CD4-positive, alpha-beta memory T cell (primary cell): ENCODE results near the gene IP6K1. TPM values are rescaled to one million over a fixed set of nuclear protein-coding genes. Genes with fewer than 3 reads are reported as not detected.
A peak's percentile ranks its signal among the peaks of the same experiment; 100 is the strongest.
"Not testable (repeated sequence)": the region's sequence is repeated elsewhere in the genome, so short reads cannot be mapped to it uniquely, and the experiment has no call there.

Experiments used
- CTCF ChIA-PET: fragments of 350-600 bp; sonication (Branson Sonifier 250); formaldehyde crosslinking; loops from one replicate; lab custom pipeline; 2021; ENCODE audit warnings: inconsistent platforms; ENCODE audit not compliant: partially characterized antibody; lab: Charles Lee
- POLR2A ChIA-PET: fragments of 350-600 bp; sonication (Branson Sonifier 250); formaldehyde crosslinking; loops from one replicate; lab custom pipeline; 2021; ENCODE audit not compliant: partially characterized antibody; lab: Charles Lee
- DNase-seq, 5 donors: peaks; one replicate each; pipeline versions ENCODE4 v3.0.0 to v3.0.0-alpha.2; 2020 to 2022; ENCODE audit warnings: mixed read lengths in 1 of 5
- H3K27ac ChIP-seq: one replicate; pipeline ENCODE4 v1.7.0; 2013; ENCODE audit warnings: low read depth, low read length
- H3K27me3 ChIP-seq: 2 replicates; pipeline ENCODE4 v1.7.0; 2013; ENCODE audit warnings: mild to moderate bottlenecking, low read length, moderate library complexity; ENCODE audit not compliant: insufficient read depth
- H3K36me3 ChIP-seq: 2 replicates; pipeline ENCODE4 v1.7.0; 2013; ENCODE audit warnings: mild to moderate bottlenecking, low read length, moderate library complexity; ENCODE audit not compliant: insufficient read depth
- H3K4me1 ChIP-seq: 2 replicates; pipeline ENCODE4 v1.7.0; 2013; ENCODE audit warnings: mild to moderate bottlenecking, low read length, moderate library complexity; ENCODE audit not compliant: insufficient read depth
- H3K4me3 ChIP-seq, 2 donors: one replicate each; pipeline ENCODE4 v1.7.0; 2013; ENCODE audit warnings: low read length in 2 of 2, mild to moderate bottlenecking in 1 of 2
- H3K9me3 ChIP-seq, 2 donors: one replicate each; pipeline ENCODE4 v1.7.0; 2013; ENCODE audit warnings: low read length in 2 of 2, control low read depth in 1 of 2; ENCODE audit not compliant: control insufficient read depth in 1 of 2
- H3K27ac Mint-ChIP-seq, 7 donors: one replicate each; pipeline ENCODE4 v1.8.0; 2020 to 2021; ENCODE audit warnings: mixed read lengths in 7 of 7, mild to moderate bottlenecking in 6 of 7, inconsistent platforms in 3 of 7, moderate library complexity in 3 of 7
- H3K27me3 Mint-ChIP-seq, 2 donors: one replicate each; pipeline ENCODE4 v1.8.0; 2020 to 2021; ENCODE audit warnings: mixed read lengths in 2 of 2
- H3K36me3 Mint-ChIP-seq, 2 donors: one replicate each; pipeline ENCODE4 v1.8.0; 2020 to 2021; ENCODE audit warnings: mixed read lengths in 2 of 2, inconsistent platforms in 1 of 2, mild to moderate bottlenecking in 1 of 2
- H3K4me1 Mint-ChIP-seq, 4 donors: one replicate each; pipeline ENCODE4 v1.8.0; 2020 to 2021; ENCODE audit warnings: mixed read lengths in 4 of 4, mild to moderate bottlenecking in 1 of 4
- H3K4me3 Mint-ChIP-seq, 8 donors: one replicate each; pipeline ENCODE4 v1.8.0; 2020 to 2021; ENCODE audit warnings: mixed read lengths in 8 of 8, mild to moderate bottlenecking in 7 of 8, moderate library complexity in 6 of 8, inconsistent platforms in 3 of 8
- H3K9me3 Mint-ChIP-seq, 8 donors: one replicate each; pipeline ENCODE4 v1.8.0; 2020 to 2021; ENCODE audit warnings: mixed read lengths in 8 of 8, mild to moderate bottlenecking in 5 of 8, inconsistent platforms in 3 of 8, moderate library complexity in 1 of 8
- intact Hi-C: fragments of 100-400 bp; cut with micrococcal nuclease; formaldehyde crosslinking; loops from one replicate; pipeline ENCODE4 v1.15.1; 2023
- polyA plus RNA-seq, 2 donors: library from polyadenylated mRNA; unstranded; fragments of 300-500 nt; fragmentation: Illumina TruSeq; gene quantifications; one replicate each; pipeline ENCODE4 v1.2.3, GENCODE V29; 2021
- total RNA-seq, 2 experiments: library from RNA; stranded (reverse); gene quantifications; one replicate each; pipeline ENCODE4 v1.2.3, GENCODE V29; 2021

The IP6K1 gene
- total and polyA plus RNA-seq, 4 experiments from 2014 or later = 19.4 to 60.0 (median 44.4) TPM

DNA sequence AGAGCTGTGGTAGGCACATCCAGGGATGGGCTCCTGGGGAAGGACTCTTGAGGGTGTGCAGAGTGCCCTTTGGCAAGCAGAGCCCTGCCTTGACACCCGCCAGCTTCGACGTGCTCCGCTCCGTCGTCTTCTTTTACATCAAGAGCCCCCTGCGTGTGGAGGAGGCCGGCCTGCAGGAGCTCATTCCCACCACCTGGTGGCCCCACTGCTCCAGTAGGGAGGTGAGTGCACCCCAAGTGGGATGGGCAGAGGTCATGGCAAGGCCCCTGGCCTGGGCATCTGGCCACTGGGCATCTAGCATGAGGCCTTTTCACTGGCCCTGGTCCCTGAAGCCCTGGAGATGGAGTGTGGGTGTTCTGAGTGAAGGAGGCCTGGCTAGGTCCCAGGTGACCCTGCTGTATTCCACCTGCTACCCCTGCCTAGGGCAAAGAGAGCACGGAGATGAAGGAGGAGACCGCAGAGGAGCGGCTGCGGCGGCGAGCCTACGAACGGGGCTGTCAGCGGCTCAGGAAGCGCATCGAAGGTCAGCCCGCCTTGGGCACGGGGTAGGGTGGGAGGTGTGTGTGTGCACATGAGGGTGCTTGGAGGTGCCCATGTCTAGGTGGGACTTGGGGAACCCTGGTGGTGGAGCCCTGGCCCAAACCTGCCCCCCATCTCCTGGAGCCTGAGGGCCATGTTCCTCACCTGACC is 84.8 kb downstream of the IP6K1 start:
- H3K4me3 ChIP-seq = no peak overlapping the region
- CTCF ChIA-PET = interaction anchor here (0.8 to 4.3 kb wide), 3 partner anchors 71 to 525 kb away, joined by 3 to 23 read pairs (median 5); no protein-coding TSS in a partner anchor
- H3K27ac ChIP-seq = no peak overlapping the region
- H3K27ac Mint-ChIP-seq = no peak overlapping the region
- peak in 1 of 5 donors; percentile 17 for DNase-seq
- H3K9me3 ChIP-seq = no peaks in the 10 kb centered on the region
- peaks cover 0 to 9% (median 4%) of the 10 kb centered on the region in 4 donors for H3K4me1 Mint-ChIP-seq
- no peaks in the 10 kb centered on the region for H3K27me3 ChIP-seq
- no peak overlapping the region for H3K4me3 Mint-ChIP-seq
- no peaks in the 10 kb centered on the region for H3K9me3 Mint-ChIP-seq
- peaks cover 0 to 28% of the 10 kb centered on the region in 2 donors for H3K36me3 Mint-ChIP-seq
- no peaks in the 10 kb centered on the region for H3K27me3 Mint-ChIP-seq
- peaks cover 12% of the 10 kb centered on the region for H3K36me3 ChIP-seq
- intact Hi-C loops = no loop called here
- H3K4me1 ChIP-seq = no peaks in the 10 kb centered on the region
- POLR2A ChIA-PET = no interaction called here

DNA sequence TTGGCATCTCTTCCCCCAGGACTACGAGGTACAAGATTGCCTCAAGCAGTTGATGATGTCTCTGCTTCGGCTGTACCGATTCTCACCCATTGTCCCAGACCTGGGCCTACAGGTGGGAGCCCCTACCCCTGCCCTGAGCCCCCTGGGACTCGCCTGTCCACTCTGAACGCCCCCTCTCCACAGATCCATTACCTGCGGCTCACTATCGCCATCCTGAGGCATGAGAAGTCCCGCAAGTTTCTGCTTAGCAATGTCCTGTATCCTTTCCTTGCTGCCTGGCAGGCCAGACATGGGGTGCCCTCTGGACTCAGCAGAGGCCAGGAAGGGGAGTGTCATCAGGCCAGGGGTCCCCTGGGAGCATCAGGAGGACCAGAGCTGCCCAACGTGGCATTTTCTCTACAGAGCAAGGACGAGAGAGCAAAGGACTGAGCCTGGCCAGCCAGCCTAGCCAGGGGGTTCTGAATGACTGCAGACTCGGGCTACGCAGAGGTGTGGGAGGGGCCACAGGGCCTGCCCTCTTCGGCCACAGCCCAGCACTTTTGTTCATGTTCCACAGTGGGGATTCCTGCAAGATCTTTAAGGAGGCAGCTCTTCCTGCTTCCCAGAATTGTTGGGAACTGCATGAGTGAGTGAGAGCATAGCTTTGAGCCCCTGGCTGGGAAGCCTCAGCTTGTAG is 85.8 kb downstream of the IP6K1 start:
- CTCF ChIA-PET = interaction anchor here (0.8 to 4.3 kb wide), 3 partner anchors 72 to 526 kb away, joined by 3 to 23 read pairs (median 5); no protein-coding TSS in a partner anchor
- Histone ChIP-seq H3K9me3 (no peaks in the 10 kb centered on the region), H3K4me1 (no peaks in the 10 kb centered on the region), H3K27me3 (no peaks in the 10 kb centered on the region), H3K27ac (no peak overlapping the region), H3K36me3 (peaks cover 8% of the 10 kb centered on the region), H3K4me3 (no peak overlapping the region)
- intact Hi-C loops = no loop called here
- peak overlapping the region in 1 of 7 donors; percentile 29 for H3K27ac Mint-ChIP-seq
- no peak overlapping the region for H3K4me3 Mint-ChIP-seq
- peak in 1 of 5 donors; percentile 2 for DNase-seq
- H3K36me3 Mint-ChIP-seq = peaks cover 0 to 28% of the 10 kb centered on the region in 2 donors
- no peaks in the 10 kb centered on the region for H3K9me3 Mint-ChIP-seq
- POLR2A ChIA-PET = no interaction called here
- peaks cover 0 to 9% (median 4%) of the 10 kb centered on the region in 4 donors for H3K4me1 Mint-ChIP-seq
- H3K27me3 Mint-ChIP-seq = no peaks in the 10 kb centered on the region

GRCh38 chr3:49700014-49700413 is 86.3 kb downstream of the IP6K1 start:
- CTCF ChIA-PET = interaction anchor here (0.7 kb wide), 1 partner anchor 139 kb away, joined by 3 read pairs; no protein-coding TSS in a partner anchor
- no peaks in the 10 kb centered on the region for H3K27me3 Mint-ChIP-seq
- H3K27ac Mint-ChIP-seq = no peak overlapping the region
- POLR2A ChIA-PET = no interaction called here
- DNase-seq = no peak
- H3K27me3 ChIP-seq = no peaks in the 10 kb centered on the region
- no peak overlapping the region for H3K27ac ChIP-seq
- peaks cover 8% of the 10 kb centered on the region for H3K36me3 ChIP-seq
- no peaks in the 10 kb centered on the region for H3K9me3 ChIP-seq
- H3K4me3 ChIP-seq = no peak overlapping the region
- peaks cover 0 to 28% of the 10 kb centered on the region in 2 donors for H3K36me3 Mint-ChIP-seq
- H3K4me1 Mint-ChIP-seq = peaks cover 0 to 9% (median 4%) of the 10 kb centered on the region in 4 donors
- H3K4me3 Mint-ChIP-seq = no peak overlapping the region
- no peaks in the 10 kb centered on the region for H3K4me1 ChIP-seq
- no peaks in the 10 kb centered on the region for H3K9me3 Mint-ChIP-seq
- intact Hi-C loops = no loop called here

DNA sequence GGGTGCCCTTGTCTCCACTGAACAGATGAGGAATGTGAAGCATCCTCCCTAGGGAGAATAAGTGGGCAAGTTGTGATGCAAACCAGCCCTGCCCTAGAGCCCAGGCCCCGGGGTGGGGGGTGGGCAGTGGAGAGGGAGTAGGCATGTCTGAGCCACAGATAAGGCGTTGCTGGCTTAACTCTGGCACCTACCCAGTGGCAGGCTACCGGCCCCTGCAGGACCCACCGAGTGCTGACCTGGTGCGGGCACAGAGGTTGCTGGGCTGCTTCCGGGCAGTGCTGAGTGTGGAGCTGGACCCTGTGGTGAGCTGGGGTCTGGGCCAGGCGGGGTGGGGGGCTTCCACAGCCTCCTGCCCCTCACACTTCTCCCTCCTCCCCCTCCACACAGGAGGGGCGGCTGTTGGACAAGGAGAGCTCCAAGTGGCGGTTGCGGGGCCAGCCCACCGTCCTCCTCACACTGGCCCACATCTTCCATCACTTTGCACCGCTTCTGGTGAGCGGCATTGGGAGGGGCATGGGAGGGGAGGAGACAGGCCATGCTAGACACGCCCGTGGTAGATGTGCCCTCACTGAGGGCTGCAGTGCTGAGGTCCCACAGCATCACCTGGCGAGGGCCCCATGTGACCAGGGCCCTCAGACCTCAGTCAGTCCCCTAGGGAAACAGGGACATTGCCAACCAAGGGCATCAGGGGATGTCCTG is 86.9 kb downstream of the IP6K1 start:
- Mint-ChIP-seq H3K4me1 (peaks cover 0 to 12% (median 4%) of the 10 kb centered on the region in 4 donors), H3K9me3 (no peaks in the 10 kb centered on the region), H3K27ac (no peak overlapping the region), H3K4me3 (no peak overlapping the region), H3K27me3 (no peaks in the 10 kb centered on the region), H3K36me3 (peaks cover 0 to 28% of the 10 kb centered on the region in 2 donors)
- Histone ChIP-seq H3K27ac (no peak overlapping the region), H3K27me3 (no peaks in the 10 kb centered on the region), H3K4me1 (no peaks in the 10 kb centered on the region), H3K4me3 (no peak overlapping the region), H3K36me3 (peaks cover 8% of the 10 kb centered on the region), H3K9me3 (no peaks in the 10 kb centered on the region)
- ChIA-PET POLR2A (no interaction called here), CTCF (interaction anchor here (0.7 kb wide), 1 partner anchor 140 kb away, joined by 3 read pairs; no protein-coding TSS in a partner anchor)
- DNase-seq = peak in 1 of 5 donors; percentile 4
- intact Hi-C loops = no loop called here

DNA sequence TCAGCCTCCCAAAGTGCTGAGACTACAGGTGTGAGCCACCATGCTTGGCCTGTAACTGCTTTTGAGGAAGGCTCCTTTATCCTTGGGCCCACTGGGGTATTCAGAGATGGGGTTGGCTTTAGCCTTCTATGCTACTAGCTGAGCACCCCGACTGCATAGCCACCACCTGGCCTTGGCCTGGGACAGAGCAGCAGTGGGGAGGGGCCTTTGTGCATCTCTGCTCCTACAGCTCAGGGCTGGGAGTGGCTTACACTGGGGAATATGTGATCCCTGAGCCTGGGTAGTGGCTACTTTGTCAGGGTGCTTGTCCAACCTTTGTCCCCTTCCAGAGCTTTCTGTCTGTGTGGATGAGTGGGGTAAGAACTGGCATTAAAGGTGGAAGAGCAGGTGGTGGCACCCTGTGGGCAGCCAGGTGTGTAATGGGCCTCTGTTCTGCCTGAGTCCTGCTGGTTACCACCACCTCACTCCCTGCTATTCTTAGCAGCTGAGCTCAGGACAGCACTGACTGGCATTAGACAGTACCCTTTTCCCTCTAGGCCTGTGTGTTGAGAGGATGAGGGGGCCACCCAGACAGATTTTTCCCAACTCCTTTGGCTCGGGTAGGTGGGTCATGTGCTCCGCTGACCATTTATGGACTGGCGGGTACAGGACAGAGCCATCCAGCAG is 90.9 kb downstream of the IP6K1 start:
- H3K27ac ChIP-seq, CTCF ChIA-PET, H3K9me3 Mint-ChIP-seq, H3K4me3 Mint-ChIP-seq, DNase-seq, H3K4me3 ChIP-seq, H3K27me3 ChIP-seq, H3K36me3 ChIP-seq, H3K27me3 Mint-ChIP-seq, H3K9me3 ChIP-seq, POLR2A ChIA-PET, intact Hi-C loops: not testable (repeated sequence)
- Mint-ChIP-seq H3K27ac (peak overlapping the region in 1 of 7 donors; percentile 37), H3K36me3 (peaks cover 0 to 12% of the 10 kb centered on the region in 2 donors), H3K4me1 (peaks cover 8 to 25% (median 17%) of the 10 kb centered on the region in 4 donors)
- H3K4me1 ChIP-seq = peaks cover 12% of the 10 kb centered on the region

DNA sequence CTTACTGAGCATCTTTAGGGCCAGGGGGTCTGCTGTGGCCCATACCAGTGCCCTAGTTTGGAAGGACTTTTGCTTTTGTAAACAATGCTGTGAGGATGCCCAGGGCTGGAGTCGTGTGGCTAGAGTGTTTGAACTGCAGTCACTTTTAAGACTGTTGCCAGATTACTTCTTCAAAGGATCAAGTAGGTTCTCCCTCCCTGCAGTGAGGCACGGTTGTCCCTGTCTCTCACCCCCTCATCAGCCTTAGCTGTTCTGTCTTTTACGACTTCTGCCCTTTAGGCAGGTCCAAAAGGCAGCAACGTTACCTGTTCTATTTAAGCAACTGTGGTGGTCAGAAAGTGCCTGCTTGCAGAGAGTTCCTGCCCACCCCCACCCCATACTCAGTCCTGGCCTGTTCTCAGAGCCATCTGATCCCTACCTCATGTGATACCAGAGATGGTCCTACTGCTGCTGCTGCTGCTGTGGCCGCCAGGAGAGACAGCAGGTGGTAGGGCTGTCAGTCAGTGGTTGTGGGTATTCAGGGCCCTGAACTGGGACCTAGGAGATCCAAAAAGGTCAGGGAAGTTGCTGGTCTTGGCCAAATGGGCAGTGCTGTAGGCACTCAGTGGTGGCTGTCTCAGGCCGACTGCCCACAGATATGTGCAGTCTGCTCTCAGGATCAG is 91.8 kb downstream of the IP6K1 start:
- H3K36me3 Mint-ChIP-seq, CTCF ChIA-PET, intact Hi-C loops, H3K27ac ChIP-seq, H3K9me3 Mint-ChIP-seq, DNase-seq, H3K4me3 Mint-ChIP-seq, H3K27me3 ChIP-seq, H3K4me3 ChIP-seq, H3K27me3 Mint-ChIP-seq, H3K9me3 ChIP-seq, POLR2A ChIA-PET, H3K36me3 ChIP-seq: not testable (repeated sequence)
- H3K4me1 ChIP-seq = peaks cover 20% of the 10 kb centered on the region
- peaks cover 11 to 33% (median 24%) of the 10 kb centered on the region in 4 donors for H3K4me1 Mint-ChIP-seq
- peak overlapping the region in 1 of 7 donors; percentile 17 for H3K27ac Mint-ChIP-seq
